ENCODE measurements around the gene ADA.

DNA sequence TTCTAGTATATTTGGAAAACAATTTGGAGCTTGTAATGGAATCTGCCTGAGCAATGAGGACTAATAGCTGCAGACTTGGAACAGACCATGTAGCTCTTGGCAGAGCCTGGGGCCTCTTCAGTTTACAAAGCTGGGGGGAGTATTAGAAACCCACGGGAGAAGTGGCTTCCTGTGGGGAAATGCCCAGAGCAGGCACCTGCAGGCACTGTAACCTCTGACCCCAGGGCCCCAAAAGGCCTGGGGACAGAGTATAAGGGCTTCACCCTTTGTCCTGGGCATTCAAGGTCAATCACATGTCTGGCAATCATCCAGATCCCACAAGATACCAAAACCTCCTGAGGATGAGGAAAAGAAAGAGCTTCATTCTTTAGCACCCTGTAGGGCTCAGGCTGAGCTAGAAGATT, 49.7 kb downstream of the ADA start:
- no peak for TF ChIP-seq CTCF (IDR thresholded peaks at IDR 0.05; ENCODE audit: insufficient read depth, low read length)
- no peak for TF ChIP-seq GABPA (IDR thresholded peaks at IDR 0.05; ENCODE audit: low read depth)
- TF ChIP-seq POLR2AphosphoS5 (IDR thresholded peaks at IDR 0.05; ENCODE audit: low read depth), result no peak
- TF ChIP-seq, protein P1, sequence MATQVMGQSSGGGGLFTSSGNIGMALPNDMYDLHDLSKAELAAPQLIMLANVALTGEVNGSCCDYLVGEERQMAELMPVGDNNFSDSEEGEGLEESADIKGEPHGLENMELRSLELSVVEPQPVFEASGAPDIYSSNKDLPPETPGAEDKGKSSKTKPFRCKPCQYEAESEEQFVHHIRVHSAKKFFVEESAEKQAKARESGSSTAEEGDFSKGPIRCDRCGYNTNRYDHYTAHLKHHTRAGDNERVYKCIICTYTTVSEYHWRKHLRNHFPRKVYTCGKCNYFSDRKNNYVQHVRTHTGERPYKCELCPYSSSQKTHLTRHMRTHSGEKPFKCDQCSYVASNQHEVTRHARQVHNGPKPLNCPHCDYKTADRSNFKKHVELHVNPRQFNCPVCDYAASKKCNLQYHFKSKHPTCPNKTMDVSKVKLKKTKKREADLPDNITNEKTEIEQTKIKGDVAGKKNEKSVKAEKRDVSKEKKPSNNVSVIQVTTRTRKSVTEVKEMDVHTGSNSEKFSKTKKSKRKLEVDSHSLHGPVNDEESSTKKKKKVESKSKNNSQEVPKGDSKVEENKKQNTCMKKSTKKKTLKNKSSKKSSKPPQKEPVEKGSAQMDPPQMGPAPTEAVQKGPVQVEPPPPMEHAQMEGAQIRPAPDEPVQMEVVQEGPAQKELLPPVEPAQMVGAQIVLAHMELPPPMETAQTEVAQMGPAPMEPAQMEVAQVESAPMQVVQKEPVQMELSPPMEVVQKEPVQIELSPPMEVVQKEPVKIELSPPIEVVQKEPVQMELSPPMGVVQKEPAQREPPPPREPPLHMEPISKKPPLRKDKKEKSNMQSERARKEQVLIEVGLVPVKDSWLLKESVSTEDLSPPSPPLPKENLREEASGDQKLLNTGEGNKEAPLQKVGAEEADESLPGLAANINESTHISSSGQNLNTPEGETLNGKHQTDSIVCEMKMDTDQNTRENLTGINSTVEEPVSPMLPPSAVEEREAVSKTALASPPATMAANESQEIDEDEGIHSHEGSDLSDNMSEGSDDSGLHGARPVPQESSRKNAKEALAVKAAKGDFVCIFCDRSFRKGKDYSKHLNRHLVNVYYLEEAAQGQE (IDR thresholded peaks at IDR 0.05; ENCODE audit: insufficient replicate concordance, low read depth), result no peak
- TF ChIP-seq SPI1 (IDR thresholded peaks at IDR 0.05; ENCODE audit: borderline replicate concordance, low read depth), result no peak
